Activated T-helper 17 cell treated with anti-CD3 and anti-CD28 coated beads, Interleukin-2, amount 50 U/mL, for 72 hours (primary cell): Measurements from ENCODE around the gene ZBED6. TPM values are rescaled to one million over a fixed set of nuclear protein-coding genes. Genes with fewer than 3 reads are reported as not detected.
"Not testable (repeated sequence)": the region's sequence is repeated elsewhere in the genome, so short reads cannot be mapped to it uniquely, and the experiment has no call there.

Source experiments
- ATAC-seq: fragments of 150-1000 bp; cut with Tn5 transposase; replicated peaks from 2 replicates; pipeline ENCODE4 v1.10.0; 2021; ENCODE audit warnings: mild to moderate bottlenecking, moderate library complexity
- H3K27ac Mint-ChIP-seq: one replicate; pipeline ENCODE4 v1.8.0; 2022; ENCODE audit warnings: mixed read lengths
- H3K27me3 Mint-ChIP-seq: one replicate; pipeline ENCODE4 v1.8.0; 2022; ENCODE audit warnings: mixed read lengths
- H3K36me3 Mint-ChIP-seq: one replicate; pipeline ENCODE4 v1.8.0; 2022; ENCODE audit warnings: low read depth, mild to moderate bottlenecking, mixed read lengths
- H3K4me1 Mint-ChIP-seq: one replicate; pipeline ENCODE4 v1.8.0; 2022; ENCODE audit warnings: mixed read lengths
- H3K4me3 Mint-ChIP-seq: one replicate; pipeline ENCODE4 v1.8.0; 2022; ENCODE audit warnings: mild to moderate bottlenecking, mixed read lengths
- H3K9me3 Mint-ChIP-seq: one replicate; pipeline ENCODE4 v1.8.0; 2022; ENCODE audit warnings: mixed read lengths
- total RNA-seq, 2 donors: library from RNA; stranded (reverse); gene quantifications; one replicate each; pipeline ENCODE4 v1.2.3, GENCODE V29; 2022

ZBED6 gene
- total RNA-seq, 2 donors from 2014 or later: 21.8 to 39.5 TPM

- Mint-ChIP-seq H3K27ac (peak overlapping the region; percentile 78), H3K4me3 (peak overlapping the region; percentile 89), H3K9me3 (no peaks in the 10 kb centered on the region), H3K36me3 (peaks cover 90% of the 10 kb centered on the region), H3K27me3 (no peaks in the 10 kb centered on the region), H3K4me1 (peaks cover 14% of the 10 kb centered on the region)
- no peak for ATAC-seq
Measured at GRCh38 chr1:203769505-203770343, 25.7 kb upstream of the ZBED6 start.

GRCh38 chr1:203771901-203772301, 23.5 kb upstream of the ZBED6 start:
- Mint-ChIP-seq H3K36me3 (peaks cover 95% of the 10 kb centered on the region), H3K4me1 (peaks cover 20% of the 10 kb centered on the region), H3K27ac (no peak overlapping the region)

GRCh38 chr1:203772836-203773235, 22.6 kb upstream of the ZBED6 start:
- Mint-ChIP-seq H3K36me3 (peaks cover 95% of the 10 kb centered on the region), H3K27ac (peak overlapping the region; percentile 28), H3K27me3 (no peaks in the 10 kb centered on the region), H3K9me3 (no peaks in the 10 kb centered on the region), H3K4me1 (peaks cover 22% of the 10 kb centered on the region), H3K4me3 (no peak overlapping the region)
- no peak for ATAC-seq

More at GRCh38 chr1:203771901-203772301, 23.5 kb upstream of the ZBED6 start:
- no peak for ATAC-seq
- Mint-ChIP-seq H3K9me3 (no peaks in the 10 kb centered on the region), H3K27me3 (no peaks in the 10 kb centered on the region), H3K4me3 (no peak overlapping the region)

- Mint-ChIP-seq H3K27ac (peak overlapping the region; percentile 42), H3K36me3 (peaks cover 58% of the 10 kb centered on the region), H3K9me3 (no peaks in the 10 kb centered on the region), H3K4me1 (peaks cover 9% of the 10 kb centered on the region), H3K4me3 (no peak overlapping the region), H3K27me3 (no peaks in the 10 kb centered on the region)
- no peak for ATAC-seq
Measured at GRCh38 chr1:203776636-203777035, 18.8 kb upstream of the ZBED6 start.

GRCh38 chr1:203777596-203777995, 17.8 kb upstream of the ZBED6 start:
- no peak for ATAC-seq
- no peaks in the 10 kb centered on the region for H3K9me3 Mint-ChIP-seq
- H3K27ac Mint-ChIP-seq: peak overlapping the region; percentile 42
- peaks cover 9% of the 10 kb centered on the region for H3K4me1 Mint-ChIP-seq
- H3K27me3 Mint-ChIP-seq: no peaks in the 10 kb centered on the region
- peaks cover 49% of the 10 kb centered on the region for H3K36me3 Mint-ChIP-seq
- no peak overlapping the region for H3K4me3 Mint-ChIP-seq

GRCh38 chr1:203778146-203778545, 17.3 kb upstream of the ZBED6 start:
- Mint-ChIP-seq H3K4me3 (no peak overlapping the region), H3K36me3 (peaks cover 43% of the 10 kb centered on the region), H3K4me1 (peaks cover 9% of the 10 kb centered on the region), H3K9me3 (no peaks in the 10 kb centered on the region), H3K27me3 (no peaks in the 10 kb centered on the region), H3K27ac (no peak overlapping the region)
- ATAC-seq: no peak

GRCh38 chr1:203778789-203779188, 16.6 kb upstream of the ZBED6 start:
- Mint-ChIP-seq H3K36me3 (peaks cover 37% of the 10 kb centered on the region), H3K27me3 (no peaks in the 10 kb centered on the region), H3K4me3 (no peak overlapping the region), H3K27ac (no peak overlapping the region), H3K4me1 (peaks cover 9% of the 10 kb centered on the region), H3K9me3 (no peaks in the 10 kb centered on the region)
- no peak for ATAC-seq

GRCh38 chr1:203781962-203782361, 13.5 kb upstream of the ZBED6 start:
- no peak overlapping the region for H3K4me3 Mint-ChIP-seq
- ATAC-seq: no peak
- peaks cover 5% of the 10 kb centered on the region for H3K36me3 Mint-ChIP-seq
- H3K4me1 Mint-ChIP-seq: peaks cover 2% of the 10 kb centered on the region
- no peaks in the 10 kb centered on the region for H3K27me3 Mint-ChIP-seq
- no peaks in the 10 kb centered on the region for H3K9me3 Mint-ChIP-seq
- H3K27ac Mint-ChIP-seq: peak overlapping the region; percentile 22

GRCh38 chr1:203789966-203790365, 5.5 kb upstream of the ZBED6 start:
- H3K4me3 Mint-ChIP-seq: no peak overlapping the region

GRCh38 chr1:203791498-203791897, 3.9 kb upstream of the ZBED6 start:
- no peak for ATAC-seq
- Mint-ChIP-seq H3K4me3 (no peak overlapping the region), H3K27me3 (no peaks in the 10 kb centered on the region), H3K4me1 (peaks cover 6% of the 10 kb centered on the region), H3K27ac (no peak overlapping the region), H3K36me3 (peaks cover 12% of the 10 kb centered on the region), H3K9me3 (no peaks in the 10 kb centered on the region)

More at GRCh38 chr1:203789966-203790365, 5.5 kb upstream of the ZBED6 start:
- H3K27ac Mint-ChIP-seq: no peak overlapping the region
- H3K9me3 Mint-ChIP-seq: no peaks in the 10 kb centered on the region
- H3K4me1 Mint-ChIP-seq: peaks cover 3% of the 10 kb centered on the region
- ATAC-seq: no peak
- H3K27me3 Mint-ChIP-seq: no peaks in the 10 kb centered on the region
- no peaks in the 10 kb centered on the region for H3K36me3 Mint-ChIP-seq

GRCh38 chr1:203792486-203792885, 2.9 kb upstream of the ZBED6 start:
- ATAC-seq: no peak
- no peak overlapping the region for H3K4me3 Mint-ChIP-seq

GRCh38 chr1:203793561-203793960, 1.9 kb upstream of the ZBED6 start:
- H3K36me3 Mint-ChIP-seq: peaks cover 33% of the 10 kb centered on the region
- not testable (repeated sequence) for ATAC-seq, H3K27ac Mint-ChIP-seq, H3K9me3 Mint-ChIP-seq, H3K4me3 Mint-ChIP-seq, H3K27me3 Mint-ChIP-seq
- peaks cover 23% of the 10 kb centered on the region for H3K4me1 Mint-ChIP-seq

More at GRCh38 chr1:203792486-203792885, 2.9 kb upstream of the ZBED6 start:
- H3K4me1 Mint-ChIP-seq: peaks cover 13% of the 10 kb centered on the region
- peaks cover 3% of the 10 kb centered on the region for H3K9me3 Mint-ChIP-seq
- no peaks in the 10 kb centered on the region for H3K27me3 Mint-ChIP-seq
- no peak overlapping the region for H3K27ac Mint-ChIP-seq
- peaks cover 22% of the 10 kb centered on the region for H3K36me3 Mint-ChIP-seq

- H3K4me1 Mint-ChIP-seq: peaks cover 30% of the 10 kb centered on the region
- peak overlapping the region; percentile 97 for H3K27ac Mint-ChIP-seq
- peaks cover 46% of the 10 kb centered on the region for H3K36me3 Mint-ChIP-seq
- H3K9me3 Mint-ChIP-seq: peaks cover 4% of the 10 kb centered on the region
- no peaks in the 10 kb centered on the region for H3K27me3 Mint-ChIP-seq
- no peak for ATAC-seq
- peak overlapping the region; percentile 93 for H3K4me3 Mint-ChIP-seq
Measured at GRCh38 chr1:203794764-203795440, 521 bp upstream of the ZBED6 start.

GRCh38 chr1:203796236-203796605, 798 bp downstream of the ZBED6 start:
- peak; percentile 29 for ATAC-seq
- Mint-ChIP-seq H3K27me3 (no peaks in the 10 kb centered on the region), H3K36me3 (peaks cover 60% of the 10 kb centered on the region), H3K9me3 (peaks cover 4% of the 10 kb centered on the region), H3K4me3 (peak overlapping the region; percentile 93), H3K4me1 (peaks cover 36% of the 10 kb centered on the region), H3K27ac (peak overlapping the region; percentile 97)

- Mint-ChIP-seq H3K36me3 (peaks cover 70% of the 10 kb centered on the region), H3K4me3 (peak overlapping the region; percentile 93), H3K27me3 (no peaks in the 10 kb centered on the region), H3K4me1 (peaks cover 38% of the 10 kb centered on the region), H3K27ac (peak overlapping the region; percentile 50), H3K9me3 (peaks cover 4% of the 10 kb centered on the region)
- ATAC-seq: no peak
Measured at GRCh38 chr1:203797216-203797615, 1.8 kb downstream of the ZBED6 start.
